ENCODE data around the gene PDCD2L.
"Not testable (repeated sequence)": the region's sequence is repeated elsewhere in the genome, so short reads cannot be mapped to it uniquely, and the experiment has no call there.

The PDCD2L gene

DNA sequence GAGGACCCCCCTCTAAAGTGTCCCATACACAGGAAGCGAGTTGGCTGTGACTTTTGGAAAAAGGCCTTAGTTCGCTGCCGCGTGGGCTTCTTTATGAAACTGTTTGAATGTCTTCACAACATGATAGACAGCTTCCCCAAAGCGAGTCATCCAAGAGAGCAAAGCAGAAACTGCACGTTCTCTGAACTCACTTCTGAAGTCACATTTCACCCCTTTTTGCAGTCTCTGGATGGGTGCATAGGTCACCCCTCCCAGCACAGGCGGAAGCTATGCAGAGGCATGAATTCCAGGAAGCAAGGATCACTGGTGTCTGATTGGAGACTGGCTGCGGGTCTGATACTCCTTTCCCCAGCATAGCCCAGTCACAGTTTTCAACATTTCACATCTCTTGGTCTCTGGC is 28.6 kb upstream of the PDCD2L start:
- DNase-seq = no peak

GRCh38 chr19:34380639-34381241 is 23.5 kb upstream of the PDCD2L start:
- DNase-seq = no peak

GRCh38 chr19:34381399-34382251 is 22.6 kb upstream of the PDCD2L start:
- no peak for DNase-seq

GRCh38 chr19:34382471-34382870 is 21.7 kb upstream of the PDCD2L start:
- no peak for DNase-seq

- no peak for DNase-seq
These were observed 20.6 kb upstream of the PDCD2L start for GRCh38 chr19:34383599-34383998.

DNA sequence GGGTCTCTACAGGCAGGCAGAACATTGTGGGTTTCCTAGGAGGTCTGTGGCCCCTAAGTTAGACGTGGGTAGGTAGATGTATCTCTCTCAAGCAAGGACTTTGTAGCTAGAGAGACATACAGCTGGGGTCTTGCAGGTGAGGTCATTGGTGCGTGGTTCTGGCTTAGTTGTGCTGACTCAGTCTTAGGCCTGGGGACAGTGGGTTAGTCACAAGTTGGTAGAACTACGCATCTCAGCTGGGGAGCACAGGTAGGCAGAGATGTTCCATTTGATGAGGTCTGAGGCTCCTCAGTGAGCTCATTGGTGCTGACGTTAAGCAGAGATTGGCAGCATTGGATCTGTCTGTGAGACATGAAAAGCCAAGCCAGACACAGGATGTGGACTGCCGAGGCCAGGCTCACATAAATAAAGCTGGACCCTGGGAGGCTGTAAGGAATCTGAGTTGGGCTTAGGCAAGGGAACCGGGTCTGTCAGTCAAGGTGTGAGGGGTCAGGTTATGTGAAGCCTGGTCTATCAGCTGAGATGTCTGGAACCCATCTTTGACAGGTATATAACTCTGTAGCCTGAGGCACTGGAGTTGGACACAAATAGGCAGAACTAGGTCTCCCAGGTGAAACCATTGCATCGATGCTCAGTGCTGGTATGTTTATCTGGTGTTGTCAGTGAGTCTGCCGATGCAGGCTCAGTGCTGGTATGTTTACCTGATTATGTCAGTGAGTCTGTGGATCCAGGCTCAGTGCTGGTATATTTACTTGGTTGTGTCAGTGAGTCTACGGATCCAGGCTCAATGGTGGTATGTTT is 17.4 kb upstream of the PDCD2L start:
- DNase-seq = no peak

DNA sequence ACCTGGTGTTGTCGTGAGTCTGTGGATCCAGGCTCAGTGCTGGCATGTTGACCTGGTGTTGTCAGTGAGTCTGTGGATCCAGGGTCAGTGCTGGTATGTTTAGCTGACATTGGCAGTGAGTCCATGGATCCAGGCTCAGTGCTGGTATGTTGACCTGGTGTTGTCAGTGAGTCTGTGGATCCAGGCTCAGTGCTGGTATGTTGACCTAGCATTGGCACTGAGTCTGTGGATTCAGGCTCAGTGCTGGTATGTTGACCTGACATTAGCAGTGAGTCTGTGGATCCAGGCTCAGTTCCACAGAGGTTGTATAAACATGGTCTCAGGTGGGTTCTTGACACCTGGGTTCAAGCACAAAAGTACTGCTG is 16.8 kb upstream of the PDCD2L start:
- DNase-seq = no peak

DNA sequence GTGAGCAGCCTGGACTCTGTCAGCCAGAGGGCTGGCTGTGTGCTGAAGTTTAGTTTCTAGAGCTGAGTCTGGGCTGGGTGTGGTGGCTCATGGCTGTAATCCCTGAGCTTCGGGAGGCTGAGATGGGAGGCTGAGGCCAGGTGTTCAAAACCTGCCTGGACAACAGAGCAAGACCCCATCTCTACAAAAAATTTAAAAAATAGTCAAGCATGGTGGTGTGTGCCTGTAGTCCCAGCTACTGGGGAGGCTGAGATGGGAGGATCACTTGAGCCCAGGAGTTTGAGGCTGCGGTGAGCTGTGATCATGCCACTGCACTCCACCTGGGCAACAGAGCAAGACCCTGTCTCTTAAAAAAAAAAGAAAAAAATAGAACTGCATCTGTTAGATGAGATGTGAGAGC is 15.5 kb upstream of the PDCD2L start:
- not testable (repeated sequence) for DNase-seq

DNA sequence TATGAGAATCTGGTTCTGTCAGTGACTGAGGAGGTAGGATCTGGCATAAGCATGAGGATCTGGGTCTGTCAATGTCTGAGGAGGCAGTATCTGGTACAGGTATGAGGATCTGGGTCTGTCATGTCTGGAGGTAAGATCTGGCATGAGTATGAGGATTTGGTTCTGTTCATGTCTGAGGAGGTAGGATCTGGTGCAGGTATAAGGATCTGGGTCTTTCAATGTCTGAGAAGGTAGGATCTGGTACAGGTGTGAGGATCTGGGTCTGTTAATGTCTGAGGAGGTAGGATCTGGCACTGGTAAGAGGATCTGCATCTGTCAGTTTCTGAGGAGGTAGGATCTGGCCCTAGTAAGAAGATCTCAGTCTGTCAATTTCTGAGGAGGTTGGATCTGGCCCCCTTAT is 12.4 kb upstream of the PDCD2L start:
- no peak for DNase-seq

- DNase-seq = no peak
These were observed 11.2 kb upstream of the PDCD2L start for GRCh38 chr19:34393031-34393430.

DNA sequence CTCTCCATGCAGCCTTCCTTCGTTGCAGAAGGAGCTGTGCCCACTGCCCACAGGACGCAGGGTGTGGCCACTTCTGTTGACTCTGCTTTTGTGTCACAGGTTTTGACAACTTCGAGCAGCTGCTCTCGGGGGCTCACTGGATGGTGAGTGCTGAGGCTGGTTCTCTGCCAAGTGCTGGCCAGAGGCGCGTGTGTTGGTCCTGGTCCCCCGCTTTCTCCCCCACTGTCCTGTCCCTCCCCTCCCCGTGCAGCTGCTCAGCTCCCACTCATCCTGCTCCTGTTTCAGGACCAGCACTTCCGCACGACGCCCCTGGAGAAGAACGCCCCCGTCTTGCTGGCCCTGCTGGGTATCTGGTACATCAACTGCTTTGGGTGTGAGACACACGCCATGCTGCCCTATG is 10.6 kb upstream of the PDCD2L start:
- no peak for DNase-seq

GRCh38 chr19:34397853-34398252 is 6.3 kb upstream of the PDCD2L start:
- DNase-seq = no peak

DNA sequence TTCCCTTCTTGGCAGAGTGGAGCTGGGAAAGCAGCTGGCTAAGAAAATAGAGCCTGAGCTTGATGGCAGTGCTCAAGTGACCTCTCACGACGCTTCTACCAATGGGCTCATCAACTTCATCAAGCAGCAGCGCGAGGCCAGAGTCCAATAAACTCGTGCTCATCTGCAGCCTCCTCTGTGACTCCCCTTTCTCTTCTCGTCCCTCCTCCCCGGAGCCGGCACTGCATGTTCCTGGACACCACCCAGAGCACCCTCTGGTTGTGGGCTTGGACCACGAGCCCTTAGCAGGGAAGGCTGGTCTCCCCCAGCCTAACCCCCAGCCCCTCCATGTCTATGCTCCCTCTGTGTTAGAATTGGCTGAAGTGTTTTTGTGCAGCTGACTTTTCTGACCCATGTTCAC is 4.3 kb upstream of the PDCD2L start:
- no peak for DNase-seq

DNA sequence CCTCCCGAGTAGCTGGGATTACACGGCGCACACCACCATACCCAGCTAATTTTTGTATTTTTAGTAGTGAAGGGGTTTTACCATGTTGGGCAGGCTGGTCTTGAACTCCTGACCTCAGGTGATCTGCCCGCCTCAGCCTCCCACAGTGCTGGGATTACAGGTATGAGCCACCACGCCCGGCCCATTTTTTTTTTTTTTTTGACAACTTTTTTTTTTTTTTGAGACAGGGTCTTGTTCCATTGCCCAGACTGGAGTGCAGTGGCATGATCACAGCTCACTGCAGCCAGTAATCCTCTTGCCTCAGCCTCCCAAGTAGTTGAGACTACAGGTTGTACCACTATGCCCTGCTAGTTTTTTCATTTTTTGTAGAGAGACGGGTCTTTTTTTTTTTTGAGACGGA is 3.4 kb upstream of the PDCD2L start:
- not testable (repeated sequence) for DNase-seq

GRCh38 chr19:34402074-34402600 is 2.1 kb upstream of the PDCD2L start:
- DNase-seq = no peak

GRCh38 chr19:34403784-34404108 is 453 bp upstream of the PDCD2L start:
- no peak for DNase-seq

DNA sequence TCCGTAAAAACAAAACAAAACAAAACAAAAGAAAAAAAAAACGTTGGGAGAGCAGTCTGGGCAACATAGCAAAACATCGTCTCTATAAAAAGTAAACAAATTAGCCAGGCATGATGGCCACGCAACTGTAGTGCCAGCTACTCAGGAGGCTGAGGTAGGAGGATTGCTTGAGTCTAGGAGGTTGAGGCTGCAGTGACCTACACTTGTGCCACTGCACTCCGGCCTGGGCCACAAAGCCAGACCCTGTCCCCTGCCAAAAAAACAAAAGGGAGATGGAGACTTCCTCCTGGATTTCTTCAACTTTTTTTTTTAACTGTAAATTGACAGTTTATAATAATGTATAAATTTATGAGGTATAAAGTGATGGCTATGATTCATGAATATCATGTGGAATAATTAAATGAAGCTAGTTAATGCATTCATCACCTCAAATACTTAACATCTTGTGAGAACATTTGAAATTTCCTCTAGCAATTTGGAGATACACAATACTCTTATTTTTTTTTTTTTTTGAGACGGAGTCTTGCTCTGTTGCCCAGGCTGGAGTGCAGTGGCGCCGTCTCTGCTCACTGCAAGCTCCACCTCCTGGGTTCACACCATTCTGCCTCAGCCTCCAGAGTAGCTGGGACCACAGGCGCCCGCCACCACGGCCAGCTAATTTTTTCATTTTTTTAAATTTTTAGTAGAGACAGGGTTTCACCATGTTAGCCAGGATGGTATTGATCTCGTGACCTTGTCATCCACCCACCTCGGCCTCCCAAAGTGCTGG is 1.9 kb downstream of the PDCD2L start:
- no peak for DNase-seq

DNA sequence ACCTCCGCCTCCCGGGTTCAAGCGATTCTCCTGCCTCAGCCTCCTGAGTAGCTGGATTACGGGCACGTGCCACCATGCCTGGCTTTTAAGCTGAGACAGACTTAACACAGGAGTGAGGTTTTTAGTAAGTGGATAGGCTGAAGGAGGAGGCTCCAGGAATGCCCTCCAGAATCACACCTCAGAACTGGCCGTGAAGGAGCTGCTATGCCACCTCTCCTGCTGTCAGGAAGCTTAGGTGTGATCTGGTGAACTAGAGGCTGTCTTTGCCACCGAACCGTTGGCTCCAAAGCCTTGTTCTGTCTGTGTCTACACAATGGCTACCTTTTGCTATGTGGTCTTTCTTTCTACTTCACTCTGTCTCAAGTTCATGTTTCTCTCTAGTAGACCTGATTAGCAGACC is 4.2 kb downstream of the PDCD2L start:
- no peak for DNase-seq

GRCh38 chr19:34409189-34410164 is 5.3 kb downstream of the PDCD2L start:
- DNase-seq = no peak

- no peak for DNase-seq
These were observed 7.0 kb downstream of the PDCD2L start for GRCh38 chr19:34411216-34411615.

GRCh38 chr19:34416021-34416545 is 11.9 kb downstream of the PDCD2L start:
- DNase-seq = no peak

Measured in effector CD8-positive, alpha-beta T cell (primary cell).